MM.1S (cell line): ENCODE measurements around the gene CLCF1.

ENCODE experiments used
- CTCF ChIP-seq: fragments of 300-600 bp; sonication (generic); IDR thresholded peaks from 2 replicates; pipeline ENCODE4 v1.5.1; 2016; ENCODE audit warnings: antibody characterized with exemption, low read length, mixed read lengths
- EZH2phosphoT487 ChIP-seq: fragments of 300-600 bp; sonication (generic); IDR thresholded peaks from 2 replicates; pipeline ENCODE4 v1.6.1; 2018; ENCODE audit warnings: antibody characterized with exemption, low read length

- TF ChIP-seq EZH2phosphoT487 (no peak), CTCF (no peak)
These were observed 23.9 kb downstream of the CLCF1 start for GRCh38 chr11:67349457-67349856.
